ENCODE results near the gene RTRAF.

GRCh38 chr14:51999084-51999483 is 9.7 kb downstream of the RTRAF start:
- TF ChIP-seq, protein P1, sequence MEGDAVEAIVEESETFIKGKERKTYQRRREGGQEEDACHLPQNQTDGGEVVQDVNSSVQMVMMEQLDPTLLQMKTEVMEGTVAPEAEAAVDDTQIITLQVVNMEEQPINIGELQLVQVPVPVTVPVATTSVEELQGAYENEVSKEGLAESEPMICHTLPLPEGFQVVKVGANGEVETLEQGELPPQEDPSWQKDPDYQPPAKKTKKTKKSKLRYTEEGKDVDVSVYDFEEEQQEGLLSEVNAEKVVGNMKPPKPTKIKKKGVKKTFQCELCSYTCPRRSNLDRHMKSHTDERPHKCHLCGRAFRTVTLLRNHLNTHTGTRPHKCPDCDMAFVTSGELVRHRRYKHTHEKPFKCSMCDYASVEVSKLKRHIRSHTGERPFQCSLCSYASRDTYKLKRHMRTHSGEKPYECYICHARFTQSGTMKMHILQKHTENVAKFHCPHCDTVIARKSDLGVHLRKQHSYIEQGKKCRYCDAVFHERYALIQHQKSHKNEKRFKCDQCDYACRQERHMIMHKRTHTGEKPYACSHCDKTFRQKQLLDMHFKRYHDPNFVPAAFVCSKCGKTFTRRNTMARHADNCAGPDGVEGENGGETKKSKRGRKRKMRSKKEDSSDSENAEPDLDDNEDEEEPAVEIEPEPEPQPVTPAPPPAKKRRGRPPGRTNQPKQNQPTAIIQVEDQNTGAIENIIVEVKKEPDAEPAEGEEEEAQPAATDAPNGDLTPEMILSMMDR (IDR thresholded peaks at IDR 0.05; ENCODE audit: low read depth, low read length): no peak
- TF ChIP-seq POLR2A (IDR thresholded peaks at IDR 0.05; ENCODE audit: extremely low read depth, insufficient read length) (no peak), MAX (IDR thresholded peaks at IDR 0.05; ENCODE audit: low read depth, low read length) (no peak), MYC (IDR thresholded peaks at IDR 0.05; ENCODE audit: low read depth, low read length) (no peak)
